OCI-LY1 (cell line): ENCODE results near the gene BRME1.

Experiments
- H2AFZ ChIP-seq: fragments of 200-600 bp; sonication (generic), shearing (Covaris generic); 2 replicates; pipeline ENCODE4 v1.6.0; 2014; ENCODE audit warnings: antibody characterized with exemption, mild to moderate bottlenecking, low read length
- H3F3A ChIP-seq: fragments of 200-600 bp; sonication (generic), shearing (Covaris generic); 2 replicates; pipeline ENCODE4 v1.6.0; 2014; ENCODE audit warnings: mild to moderate bottlenecking, antibody characterized with exemption, low read length, moderate library complexity; ENCODE audit not compliant: insufficient read depth
- H3K27ac ChIP-seq: fragments of 200-600 bp; sonication (generic); 2 replicates; pipeline ENCODE4 v1.5.1; 2014; ENCODE audit warnings: low read length, mixed run types, mild to moderate bottlenecking, low read depth; ENCODE audit not compliant: poor library complexity, severe bottlenecking
- H3K27me3 ChIP-seq: fragments of 200-600 bp; sonication (generic); 2 replicates; pipeline ENCODE4 v1.6.0; 2014; ENCODE audit warnings: antibody characterized with exemption, mild to moderate bottlenecking, low read length, moderate library complexity; ENCODE audit not compliant: insufficient read depth
- H3K36me3 ChIP-seq: fragments of 200-600 bp; sonication (generic); 2 replicates; pipeline ENCODE4 v1.6.1; 2014; ENCODE audit warnings: mild to moderate bottlenecking, antibody characterized with exemption, low read length, moderate library complexity, mixed read lengths; ENCODE audit not compliant: insufficient read depth
- H3K4me1 ChIP-seq: fragments of 200-600 bp; sonication (generic); 2 replicates; pipeline ENCODE4 v1.5.1; 2014; ENCODE audit warnings: mild to moderate bottlenecking, low read length, moderate library complexity; ENCODE audit not compliant: insufficient read depth, severe bottlenecking
- H3K4me2 ChIP-seq: fragments of 200-600 bp; sonication (generic), shearing (Covaris generic); 2 replicates; pipeline ENCODE4 v1.6.1; 2014; ENCODE audit warnings: low read length
- H3K4me3 ChIP-seq: fragments of 200-600 bp; sonication (generic); 2 replicates; pipeline ENCODE4 v1.5.1; 2014; ENCODE audit warnings: low read length, low read depth, mild to moderate bottlenecking, mixed read lengths; ENCODE audit not compliant: poor library complexity, severe bottlenecking
- H3K79me2 ChIP-seq: fragments of 200-600 bp; shearing (Covaris generic); 2 replicates; pipeline ENCODE4 v1.6.1; 2016; ENCODE audit warnings: mixed run types, low read length, mixed read lengths; ENCODE audit not compliant: insufficient read depth
- H3K9ac ChIP-seq: fragments of 200-600 bp; sonication (generic), shearing (Covaris generic); 2 replicates; pipeline ENCODE4 v1.6.1; 2014; ENCODE audit warnings: mild to moderate bottlenecking, low read length, mixed read lengths
- H3K9me2 ChIP-seq: fragments of 200-600 bp; sonication (generic), shearing (Covaris generic); 2 replicates; pipeline ENCODE4 v1.6.1; 2014; ENCODE audit warnings: low read depth, mild to moderate bottlenecking, low read length, mixed read lengths
- H3K9me3 ChIP-seq: fragments of 200-600 bp; shearing (Covaris generic); 2 replicates; pipeline ENCODE4 v1.6.1; 2014; ENCODE audit warnings: low read length, mixed read lengths
- H4K20me1 ChIP-seq: fragments of 200-600 bp; sonication (generic), shearing (Covaris generic); 2 replicates; pipeline ENCODE4 v1.6.0; 2016; ENCODE audit warnings: mild to moderate bottlenecking, low read length; ENCODE audit not compliant: insufficient read depth
- EZH2 ChIP-seq: fragments of 200-600 bp; sonication (generic), shearing (Covaris generic); IDR thresholded peaks from 2 replicates; pipeline ENCODE4 v1.8.0; 2017; ENCODE audit warnings: borderline replicate concordance, mixed run types, mild to moderate bottlenecking, antibody characterized with exemption, low read length, moderate library complexity, mixed read lengths
- TF ChIP-seq, protein P1 (sequence below): fragments of 200-600 bp; sonication (generic), shearing (Covaris generic); IDR thresholded peaks from 2 replicates; pipeline ENCODE4 v1.5.1; 2017; ENCODE audit warnings: mild to moderate bottlenecking, antibody characterized with exemption, low read length, moderate library complexity, mixed read lengths

Gene BRME1

DNA sequence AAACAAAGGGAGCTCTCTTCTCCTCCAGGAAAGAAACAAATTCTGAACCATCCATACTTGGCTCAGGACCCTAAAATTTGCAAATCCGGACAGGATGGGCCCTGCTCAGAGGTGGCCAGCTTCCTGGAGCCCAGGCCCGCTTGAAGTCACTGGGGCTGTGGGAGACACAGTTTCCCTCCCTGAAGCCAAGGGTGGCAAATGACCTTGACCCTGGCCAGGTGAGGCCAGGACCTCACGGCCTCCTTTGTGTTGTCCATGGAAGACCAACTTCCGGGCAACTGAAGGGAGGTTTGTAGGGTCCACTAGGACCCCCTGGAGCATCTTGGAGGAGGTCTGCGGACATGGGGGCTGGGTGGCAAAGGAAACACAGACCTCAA lies 23.5 kb downstream of the BRME1 start:
- H3F3A ChIP-seq, result no peaks in the 10 kb centered on the region

DNA sequence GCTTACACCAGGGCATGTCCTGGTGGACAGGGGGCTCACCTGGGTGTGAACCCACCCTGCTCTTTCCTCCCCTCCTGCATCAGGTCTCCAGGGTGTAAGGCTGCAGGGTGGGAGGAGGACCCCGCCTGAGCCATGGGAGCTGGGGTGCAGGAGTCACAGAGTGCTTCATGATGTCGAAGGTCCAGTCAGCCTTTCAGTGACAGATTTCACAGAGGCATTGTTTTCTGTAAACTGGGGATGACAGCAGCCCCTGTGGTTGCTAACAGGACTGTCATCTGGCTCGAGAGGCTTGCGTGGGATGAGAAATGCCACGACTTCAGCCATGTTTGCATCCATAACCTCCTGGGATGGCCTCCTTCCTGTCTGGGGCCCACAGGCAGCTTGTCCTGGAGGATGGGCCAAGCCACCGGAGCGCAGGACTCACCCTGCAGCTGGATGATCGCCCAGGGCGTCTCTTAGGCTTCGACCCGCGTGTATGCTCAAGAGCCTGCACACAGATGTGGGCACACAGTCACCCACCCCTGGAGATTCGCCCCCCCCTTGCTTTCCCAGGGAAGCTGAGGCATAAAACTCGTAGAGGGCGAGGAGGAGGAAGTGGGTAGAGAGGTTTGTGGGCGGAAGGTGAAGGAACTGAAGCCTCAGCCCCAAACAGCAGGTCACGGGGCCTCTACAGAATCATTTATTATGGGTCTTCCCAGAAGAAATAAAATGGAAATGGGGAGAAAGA lies 24.1 kb downstream of the BRME1 start:
- H3K4me2 ChIP-seq, result no peak overlapping the region
- no peak overlapping the region for H3K9ac ChIP-seq
- H3K9me2 ChIP-seq, result no peaks in the 10 kb centered on the region
- H3K27me3 ChIP-seq, result peaks cover 5% of the 10 kb centered on the region; the same call in 1 of the 2 replicates
- no peak overlapping the region for H3K4me3 ChIP-seq
- H2AFZ ChIP-seq, result no peak overlapping the region
- H4K20me1 ChIP-seq, result no peaks in the 10 kb centered on the region
- H3K27ac ChIP-seq, result no peak overlapping the region
- H3K4me1 ChIP-seq, result peaks cover 5% of the 10 kb centered on the region
- no peaks in the 10 kb centered on the region for H3K9me3 ChIP-seq
- no peak for TF ChIP-seq EZH2
- TF ChIP-seq, protein P1, sequence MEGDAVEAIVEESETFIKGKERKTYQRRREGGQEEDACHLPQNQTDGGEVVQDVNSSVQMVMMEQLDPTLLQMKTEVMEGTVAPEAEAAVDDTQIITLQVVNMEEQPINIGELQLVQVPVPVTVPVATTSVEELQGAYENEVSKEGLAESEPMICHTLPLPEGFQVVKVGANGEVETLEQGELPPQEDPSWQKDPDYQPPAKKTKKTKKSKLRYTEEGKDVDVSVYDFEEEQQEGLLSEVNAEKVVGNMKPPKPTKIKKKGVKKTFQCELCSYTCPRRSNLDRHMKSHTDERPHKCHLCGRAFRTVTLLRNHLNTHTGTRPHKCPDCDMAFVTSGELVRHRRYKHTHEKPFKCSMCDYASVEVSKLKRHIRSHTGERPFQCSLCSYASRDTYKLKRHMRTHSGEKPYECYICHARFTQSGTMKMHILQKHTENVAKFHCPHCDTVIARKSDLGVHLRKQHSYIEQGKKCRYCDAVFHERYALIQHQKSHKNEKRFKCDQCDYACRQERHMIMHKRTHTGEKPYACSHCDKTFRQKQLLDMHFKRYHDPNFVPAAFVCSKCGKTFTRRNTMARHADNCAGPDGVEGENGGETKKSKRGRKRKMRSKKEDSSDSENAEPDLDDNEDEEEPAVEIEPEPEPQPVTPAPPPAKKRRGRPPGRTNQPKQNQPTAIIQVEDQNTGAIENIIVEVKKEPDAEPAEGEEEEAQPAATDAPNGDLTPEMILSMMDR, result no peak
- no peaks in the 10 kb centered on the region for H3K79me2 ChIP-seq
- H3F3A ChIP-seq, result no peaks in the 10 kb centered on the region
- no peaks in the 10 kb centered on the region for H3K36me3 ChIP-seq

More for the DNA sequence above, 23.5 kb downstream of the BRME1 start:
- Histone ChIP-seq H3K36me3 (no peaks in the 10 kb centered on the region), H3K9me3 (no peaks in the 10 kb centered on the region), H3K4me3 (no peak overlapping the region), H3K4me2 (no peak overlapping the region), H3K9me2 (no peaks in the 10 kb centered on the region), H3K27me3 (peaks cover 9% of the 10 kb centered on the region; the same call in 1 of the 2 replicates), H3K9ac (no peak overlapping the region), H3K27ac (no peak overlapping the region), H3K79me2 (no peaks in the 10 kb centered on the region), H2AFZ (no peak overlapping the region), H4K20me1 (no peaks in the 10 kb centered on the region), H3K4me1 (peaks cover 5% of the 10 kb centered on the region)
- no peak for TF ChIP-seq EZH2
- TF ChIP-seq, protein P1, result no peak

DNA sequence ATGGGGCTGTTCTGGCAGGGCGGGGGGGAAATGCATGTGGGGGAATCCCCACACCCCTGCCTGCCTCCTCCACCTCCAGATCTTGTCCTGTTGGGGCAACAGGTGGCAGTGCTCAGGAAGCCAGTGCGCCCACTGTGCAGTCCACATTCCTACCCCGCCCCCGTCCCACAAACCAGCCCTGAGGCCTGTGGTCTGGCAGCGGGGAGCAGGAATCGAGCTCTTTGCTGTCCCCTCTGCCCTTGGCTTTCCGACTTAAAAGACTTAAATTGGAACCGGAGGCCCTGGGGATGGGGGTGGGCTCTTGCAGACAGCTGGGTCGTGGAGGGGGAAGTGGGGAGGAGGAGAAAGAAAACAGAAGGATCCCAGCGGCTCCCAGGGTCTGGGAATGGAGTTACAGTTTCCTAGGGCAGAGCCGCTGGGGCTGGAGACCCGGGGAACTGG lies 24.6 kb downstream of the BRME1 start:
- H3K9me3 ChIP-seq, result no peaks in the 10 kb centered on the region

More for the DNA sequence above, 24.6 kb downstream of the BRME1 start:
- H3K9me2 ChIP-seq, result no peaks in the 10 kb centered on the region
- H4K20me1 ChIP-seq, result no peaks in the 10 kb centered on the region
- H2AFZ ChIP-seq, result no peak overlapping the region
- no peak overlapping the region for H3K4me3 ChIP-seq
- no peaks in the 10 kb centered on the region for H3K36me3 ChIP-seq
- no peaks in the 10 kb centered on the region for H3K79me2 ChIP-seq
- H3K9ac ChIP-seq, result no peak overlapping the region
- H3K4me1 ChIP-seq, result peaks cover 5% of the 10 kb centered on the region
- no peak overlapping the region for H3K27ac ChIP-seq
- H3F3A ChIP-seq, result no peaks in the 10 kb centered on the region
- peaks cover 5% of the 10 kb centered on the region; the same call in 1 of the 2 replicates for H3K27me3 ChIP-seq
- no peak overlapping the region for H3K4me2 ChIP-seq
- TF ChIP-seq EZH2, result no peak
- TF ChIP-seq, protein P1, result no peak
